HG02938 (cell line): ENCODE results near the gene B9D2.

Source experiments
- ATAC-seq: cut with Tn5 transposase; IDR thresholded peaks from one replicate; pipeline ENCODE4 v1.9.1; 2021; ENCODE audit warnings: mild to moderate bottlenecking, moderate library complexity; ENCODE audit not compliant: unreplicated experiment

B9D2 gene

GRCh38 chr19:41311072-41311471, 52.9 kb downstream of the B9D2 start:
- ATAC-seq = no peak

- peak; percentile 57 for ATAC-seq
Observed at GRCh38 chr19:41310033-41310831, 53.7 kb downstream of the B9D2 start, which contains the start of gene CCDC97. CCDC97 (plus strand) TSS chr19:41310172; CDS start chr19:41310311, 139 bp downstream.

- no peak for ATAC-seq
Observed at GRCh38 chr19:41309180-41310032, 54.5 kb downstream of the B9D2 start.

- ATAC-seq = no peak
Observed at GRCh38 chr19:41308450-41309179, 55.3 kb downstream of the B9D2 start.

- no peak for ATAC-seq
Observed at GRCh38 chr19:41307954-41308449, 55.9 kb downstream of the B9D2 start.

- no peak for ATAC-seq
Observed at GRCh38 chr19:41307090-41307875, 56.7 kb downstream of the B9D2 start.

GRCh38 chr19:41305927-41306793, 57.8 kb downstream of the B9D2 start:
- no peak for ATAC-seq

- no peak for ATAC-seq
Observed at GRCh38 chr19:41304706-41305483, 59.1 kb downstream of the B9D2 start.
